ENCODE results near the gene OPA1.

OPA1 gene

DNA sequence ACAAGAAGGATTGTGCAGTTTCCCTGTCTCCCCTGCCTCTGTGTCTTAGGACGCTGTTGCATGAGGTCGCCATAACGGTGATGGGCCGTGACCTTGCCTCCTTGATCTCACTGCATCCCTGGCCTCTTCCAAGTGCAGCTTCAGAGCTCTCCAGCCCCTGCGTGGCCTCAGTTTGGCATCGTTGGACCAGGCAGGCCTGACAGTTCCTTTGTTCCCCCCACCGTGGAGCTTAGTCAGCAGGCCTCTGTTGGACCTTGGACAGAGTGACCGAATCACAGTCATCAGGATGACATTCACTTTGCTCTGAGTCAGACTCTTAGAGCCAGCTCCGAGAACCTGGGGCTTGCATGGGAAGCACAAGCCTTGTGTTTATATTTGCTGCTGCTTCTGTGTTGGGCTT lies 139.4 kb downstream of the OPA1 start:
- TF ChIP-seq, protein P1, sequence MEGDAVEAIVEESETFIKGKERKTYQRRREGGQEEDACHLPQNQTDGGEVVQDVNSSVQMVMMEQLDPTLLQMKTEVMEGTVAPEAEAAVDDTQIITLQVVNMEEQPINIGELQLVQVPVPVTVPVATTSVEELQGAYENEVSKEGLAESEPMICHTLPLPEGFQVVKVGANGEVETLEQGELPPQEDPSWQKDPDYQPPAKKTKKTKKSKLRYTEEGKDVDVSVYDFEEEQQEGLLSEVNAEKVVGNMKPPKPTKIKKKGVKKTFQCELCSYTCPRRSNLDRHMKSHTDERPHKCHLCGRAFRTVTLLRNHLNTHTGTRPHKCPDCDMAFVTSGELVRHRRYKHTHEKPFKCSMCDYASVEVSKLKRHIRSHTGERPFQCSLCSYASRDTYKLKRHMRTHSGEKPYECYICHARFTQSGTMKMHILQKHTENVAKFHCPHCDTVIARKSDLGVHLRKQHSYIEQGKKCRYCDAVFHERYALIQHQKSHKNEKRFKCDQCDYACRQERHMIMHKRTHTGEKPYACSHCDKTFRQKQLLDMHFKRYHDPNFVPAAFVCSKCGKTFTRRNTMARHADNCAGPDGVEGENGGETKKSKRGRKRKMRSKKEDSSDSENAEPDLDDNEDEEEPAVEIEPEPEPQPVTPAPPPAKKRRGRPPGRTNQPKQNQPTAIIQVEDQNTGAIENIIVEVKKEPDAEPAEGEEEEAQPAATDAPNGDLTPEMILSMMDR (IDR thresholded peaks at IDR 0.05; ENCODE audit: low read depth, low read length) = no peak
- Histone ChIP-seq H3K27me3 (no peaks in the 10 kb centered on the region), H3K36me3 (no peaks in the 10 kb centered on the region), H3K4me3 (ENCODE audit: low read depth, low read length) (no peak overlapping the region), H3K9me3 (no peaks in the 10 kb centered on the region), H3K4me1 (no peaks in the 10 kb centered on the region)
- DNase-seq = no peak

DNA sequence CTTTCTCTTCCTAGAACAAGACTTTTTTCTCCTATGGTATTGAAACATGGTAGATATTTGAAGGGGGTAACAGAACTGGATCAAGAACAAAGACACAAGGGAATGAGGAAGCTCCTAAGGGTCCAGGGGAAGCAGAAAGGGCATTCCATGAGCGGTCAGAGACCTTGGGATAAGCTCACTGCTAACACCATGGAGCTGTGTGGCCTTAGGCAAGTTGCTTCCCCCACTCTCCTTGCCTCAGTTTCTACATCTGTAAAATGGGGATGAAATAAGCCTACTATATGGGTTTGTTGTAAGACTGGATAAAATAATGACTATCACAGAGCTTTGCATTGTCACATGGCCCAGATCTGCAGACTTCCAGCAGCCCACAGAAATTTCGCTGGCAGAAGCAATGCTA lies 139.8 kb downstream of the OPA1 start:
- Histone ChIP-seq H3K4me3 (ENCODE audit: low read depth, low read length) (no peak overlapping the region), H3K9me3 (no peaks in the 10 kb centered on the region), H3K4me1 (no peaks in the 10 kb centered on the region), H3K36me3 (no peaks in the 10 kb centered on the region), H3K27me3 (no peaks in the 10 kb centered on the region)
- no peak for DNase-seq
- TF ChIP-seq, protein P1 (IDR thresholded peaks at IDR 0.05; ENCODE audit: low read depth, low read length) = no peak

DNA sequence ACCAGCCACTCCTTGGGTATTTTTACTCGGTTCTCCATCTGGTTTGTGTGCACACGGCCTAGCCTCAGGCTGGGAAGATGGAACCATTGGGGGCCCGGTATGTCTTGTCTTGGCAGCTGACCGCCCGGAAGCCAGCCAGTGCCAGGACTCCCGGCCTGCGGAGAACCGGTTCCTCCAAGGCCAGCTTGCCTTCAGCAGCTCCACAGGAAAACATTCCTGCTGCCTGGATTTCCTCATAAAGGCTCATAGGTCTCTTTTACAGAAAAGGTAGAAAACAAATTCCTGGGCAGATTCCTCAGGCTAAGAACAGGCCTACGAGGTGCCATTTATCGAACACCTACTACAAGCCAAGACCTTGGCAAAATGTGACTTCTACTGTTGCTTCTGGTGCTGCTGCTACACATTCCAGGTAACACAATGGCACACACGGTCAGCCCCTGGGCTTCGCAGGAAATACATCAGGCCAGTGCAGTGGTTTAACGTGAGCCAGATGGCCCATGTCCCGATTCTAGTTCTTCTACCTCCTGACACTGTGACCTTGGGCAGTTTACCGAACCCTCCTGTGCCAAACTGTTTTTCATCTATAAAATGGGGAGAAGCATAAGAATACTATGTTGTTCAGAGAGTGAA lies 141.8 kb downstream of the OPA1 start:
- no peak for DNase-seq
- Histone ChIP-seq H3K9me3 (no peaks in the 10 kb centered on the region), H3K4me1 (no peaks in the 10 kb centered on the region), H3K27me3 (no peaks in the 10 kb centered on the region), H3K36me3 (no peaks in the 10 kb centered on the region), H3K4me3 (ENCODE audit: low read depth, low read length) (no peak overlapping the region)
- TF ChIP-seq, protein P1 (IDR thresholded peaks at IDR 0.05; ENCODE audit: low read depth, low read length) = no peak

DNA sequence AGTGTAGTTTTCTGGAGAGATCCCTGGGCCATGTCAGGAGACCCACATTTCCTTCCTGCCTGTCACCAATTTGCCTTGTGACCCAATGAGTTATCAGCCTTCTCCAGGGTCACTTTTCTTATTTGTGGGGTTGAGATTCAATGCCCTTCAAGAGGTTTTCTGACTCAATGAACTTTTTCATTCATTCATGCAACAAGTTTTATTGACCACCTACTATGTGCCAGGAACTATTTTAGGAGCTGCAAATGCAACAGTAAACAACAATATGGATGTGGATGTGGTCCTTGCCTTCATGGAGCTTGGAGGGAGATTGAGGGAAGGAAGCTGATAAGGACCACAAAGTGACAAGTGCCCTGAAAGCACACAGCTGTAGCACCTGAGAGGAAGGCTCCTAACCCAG lies 142.8 kb downstream of the OPA1 start:
- no peaks in the 10 kb centered on the region for H3K4me1 ChIP-seq
- H3K27me3 ChIP-seq = no peaks in the 10 kb centered on the region
- DNase-seq = no peak
- H3K9me3 ChIP-seq = no peaks in the 10 kb centered on the region
- H3K36me3 ChIP-seq = no peaks in the 10 kb centered on the region
- TF ChIP-seq, protein P1 (IDR thresholded peaks at IDR 0.05; ENCODE audit: low read depth, low read length) = no peak
- no peak overlapping the region for H3K4me3 ChIP-seq (ENCODE audit: low read depth, low read length)

DNA sequence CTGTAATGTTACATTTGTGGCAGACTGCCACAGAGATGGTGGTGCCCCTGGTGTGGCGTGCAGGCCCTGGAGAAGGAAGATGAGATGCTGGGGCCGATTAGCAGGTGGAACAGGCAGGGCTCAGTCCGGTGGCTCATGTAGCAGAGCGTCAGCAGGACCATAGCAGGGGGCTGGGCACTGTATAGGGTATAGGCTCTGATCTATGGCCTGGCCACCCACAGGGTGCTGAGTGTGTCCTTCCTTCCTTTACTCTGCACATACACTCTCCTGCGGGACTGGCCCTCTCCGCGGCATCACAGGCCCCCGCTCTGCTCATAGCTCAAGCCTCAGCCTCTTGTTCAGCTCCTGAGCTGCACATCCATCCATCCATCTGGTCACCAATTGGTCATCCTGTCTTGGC lies 143.6 kb downstream of the OPA1 start:
- H3K4me3 ChIP-seq (ENCODE audit: low read depth, low read length) = no peak overlapping the region
- H3K4me1 ChIP-seq = no peaks in the 10 kb centered on the region
- H3K36me3 ChIP-seq = no peaks in the 10 kb centered on the region
- no peak for DNase-seq
- H3K27me3 ChIP-seq = no peaks in the 10 kb centered on the region
- TF ChIP-seq, protein P1 (IDR thresholded peaks at IDR 0.05; ENCODE audit: low read depth, low read length) = no peak
- H3K9me3 ChIP-seq = no peaks in the 10 kb centered on the region

DNA sequence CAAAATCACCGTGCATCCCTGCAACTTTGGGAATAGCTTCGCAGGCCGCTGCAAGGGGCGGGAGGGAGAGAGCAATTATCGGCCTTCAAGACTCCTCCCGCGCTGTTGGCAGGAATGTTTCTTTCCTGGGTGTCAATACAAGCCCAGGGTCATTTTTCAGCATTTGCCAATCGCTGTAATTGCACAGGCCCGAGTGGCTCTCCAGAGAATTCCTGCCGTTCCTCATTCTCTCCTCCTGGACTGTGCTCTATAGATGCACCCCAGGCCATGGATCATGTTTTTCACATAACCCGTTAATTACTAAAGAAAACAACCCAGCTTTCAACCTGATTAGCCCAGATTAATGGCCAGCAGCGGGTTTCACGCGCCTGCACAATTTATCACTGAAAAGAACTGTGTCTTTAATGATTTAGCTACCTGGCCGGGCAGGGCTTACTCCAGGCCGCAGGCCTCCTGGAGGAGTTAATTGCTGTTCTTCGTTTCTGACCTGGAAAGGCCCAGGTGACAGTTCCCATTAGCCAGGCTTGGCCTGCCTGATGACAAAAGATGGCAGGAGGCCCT lies 144.3 kb downstream of the OPA1 start:
- Histone ChIP-seq H3K9me3 (no peaks in the 10 kb centered on the region), H3K27me3 (no peaks in the 10 kb centered on the region), H3K4me3 (ENCODE audit: low read depth, low read length) (no peak overlapping the region), H3K36me3 (no peaks in the 10 kb centered on the region), H3K4me1 (no peaks in the 10 kb centered on the region)
- TF ChIP-seq, protein P1 (IDR thresholded peaks at IDR 0.05; ENCODE audit: low read depth, low read length) = no peak
- DNase-seq = no peak

All from BE2C (cell line).